GM21367 (cell line): ENCODE data around the gene SDHAF3.
"Not testable (repeated sequence)": the region's sequence is repeated elsewhere in the genome, so short reads cannot be mapped to it uniquely, and the experiment has no call there.

Experiments used
- ATAC-seq: cut with Tn5 transposase; IDR thresholded peaks from one replicate; pipeline ENCODE4 v1.9.1; 2021; ENCODE audit not compliant: unreplicated experiment

SDHAF3 gene

GRCh38 chr7:97117372-97118188, at the start of gene SDHAF3:
TSS of gene SDHAF3 (plus strand) at chr7:97117698. CDS start at chr7:97117724, 26 bp downstream.
- peak; percentile 87 for ATAC-seq

GRCh38 chr7:97072025-97072424, 45.5 kb upstream of the SDHAF3 start:
- ATAC-seq, result not testable (repeated sequence)

GRCh38 chr7:97075928-97076327, 41.6 kb upstream of the SDHAF3 start:
- no peak for ATAC-seq

- peak; percentile 78 for ATAC-seq
Observed at GRCh38 chr7:97078023-97078969, 39.2 kb upstream of the SDHAF3 start.

GRCh38 chr7:97079300-97079699, 38.2 kb upstream of the SDHAF3 start:
- no peak for ATAC-seq

- no peak for ATAC-seq
Observed at GRCh38 chr7:97081521-97082300, 35.8 kb upstream of the SDHAF3 start.

- ATAC-seq, result no peak
Observed at GRCh38 chr7:97088364-97088763, 29.1 kb upstream of the SDHAF3 start.

GRCh38 chr7:97089771-97090170, 27.7 kb upstream of the SDHAF3 start:
- no peak for ATAC-seq

- no peak for ATAC-seq
Observed at GRCh38 chr7:97090761-97091353, 26.6 kb upstream of the SDHAF3 start.

GRCh38 chr7:97094284-97094930, 23.1 kb upstream of the SDHAF3 start:
- no peak for ATAC-seq

GRCh38 chr7:97096037-97096436, 21.5 kb upstream of the SDHAF3 start:
- ATAC-seq, result no peak

GRCh38 chr7:97096661-97097060, 20.8 kb upstream of the SDHAF3 start:
- ATAC-seq, result no peak

GRCh38 chr7:97104719-97105238, 12.7 kb upstream of the SDHAF3 start:
- peak; percentile 93 for ATAC-seq

- no peak for ATAC-seq
Observed at GRCh38 chr7:97107192-97107800, 10.2 kb upstream of the SDHAF3 start.

GRCh38 chr7:97116308-97116707, 1.2 kb upstream of the SDHAF3 start:
- no peak for ATAC-seq

GRCh38 chr7:97117035-97117371, 495 bp upstream of the SDHAF3 start:
- ATAC-seq, result no peak

GRCh38 chr7:97118306-97118917, 914 bp downstream of the SDHAF3 start:
- no peak for ATAC-seq

GRCh38 chr7:97119747-97120146, 2.2 kb downstream of the SDHAF3 start:
- ATAC-seq, result no peak
